ENCODE measurements around the gene UPF3A.
A peak's percentile ranks its signal among the peaks of the same experiment; 100 is the strongest.
"Not testable (repeated sequence)": the region's sequence is repeated elsewhere in the genome, so short reads cannot be mapped to it uniquely, and the experiment has no call there.

UPF3A gene

GRCh38 chr13:114263578-114263977, 17.8 kb upstream of the UPF3A start:
- no peak for DNase-seq (ENCODE audit: extremely low read depth in 1 of 2, low read depth in 1 of 2)

- DNase-seq (ENCODE audit: extremely low read depth in 1 of 2, low read depth in 1 of 2), result not testable (repeated sequence)
Measured at GRCh38 chr13:114264313-114264712, 17.1 kb upstream of the UPF3A start.

- no peak for DNase-seq (ENCODE audit: extremely low read depth in 1 of 2, low read depth in 1 of 2)
Measured at GRCh38 chr13:114264886-114265611, 16.4 kb upstream of the UPF3A start.

DNA sequence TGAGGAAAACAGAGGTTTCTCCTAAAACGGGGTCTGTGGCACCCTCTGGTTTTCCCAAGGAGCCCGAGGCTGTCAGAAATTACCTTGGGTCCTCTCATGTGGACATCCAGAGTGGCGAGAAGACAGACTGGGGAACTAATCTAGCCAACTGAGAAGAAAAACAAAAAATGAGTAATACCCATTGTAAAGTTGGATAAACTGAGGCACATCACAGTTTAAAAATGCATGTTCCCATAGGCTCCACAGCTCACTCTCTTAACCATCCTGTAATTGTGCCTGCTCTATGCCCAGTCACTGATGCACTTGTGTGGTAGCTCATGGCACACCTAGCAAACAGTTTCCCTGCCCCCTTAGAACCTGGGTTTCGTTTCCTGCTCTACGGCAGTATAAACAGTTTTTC, 15.2 kb upstream of the UPF3A start:
- no peak for DNase-seq (ENCODE audit: extremely low read depth in 1 of 2, low read depth in 1 of 2)

DNA sequence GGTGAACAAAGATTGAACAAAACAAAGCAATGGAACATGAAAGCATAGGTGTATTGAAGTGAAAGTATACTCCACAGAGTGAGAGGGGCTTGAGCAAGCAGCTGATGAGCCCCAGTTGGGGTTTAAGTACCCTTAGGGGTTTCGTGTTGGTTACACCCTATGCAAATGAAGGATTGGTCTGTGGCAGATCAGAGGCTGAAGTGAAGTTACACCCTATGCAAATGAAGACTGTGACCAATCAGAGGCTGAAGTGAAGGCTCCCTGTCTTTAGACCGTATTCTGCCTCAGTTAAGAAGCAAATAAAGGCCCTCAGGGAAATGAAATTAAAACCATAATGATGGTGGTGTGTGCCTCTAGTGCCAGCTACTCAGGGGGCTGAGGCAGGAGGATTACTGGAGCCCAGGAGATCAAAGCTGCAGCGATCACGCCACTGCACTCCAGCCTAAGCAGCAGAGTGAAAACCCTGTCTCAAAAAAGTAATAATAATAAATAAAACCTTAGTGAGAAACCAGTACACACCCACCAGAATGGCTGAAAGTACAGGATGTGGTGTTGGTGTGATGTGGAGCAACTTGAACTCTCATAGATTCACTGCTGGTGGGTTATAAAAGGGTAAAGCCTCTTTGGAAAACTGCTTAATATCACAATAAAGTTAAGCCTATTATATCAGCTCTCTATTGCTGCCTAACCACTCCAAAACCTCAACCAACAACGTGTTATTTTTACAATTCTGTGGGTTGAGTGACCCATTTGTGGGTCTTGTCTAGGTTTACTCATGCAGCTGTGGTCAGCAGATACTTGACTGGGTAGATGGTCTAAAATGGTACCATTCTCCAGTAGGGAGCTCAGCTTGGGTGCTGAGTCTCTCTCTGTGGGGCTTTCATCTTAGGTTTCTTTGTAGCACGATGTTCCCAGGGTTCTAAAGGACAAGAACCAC, 12.8 kb upstream of the UPF3A start:
- no peak for DNase-seq (ENCODE audit: extremely low read depth in 1 of 2, low read depth in 1 of 2)

- no peak for DNase-seq (ENCODE audit: extremely low read depth in 1 of 2, low read depth in 1 of 2)
Measured at GRCh38 chr13:114269281-114269770, 12.1 kb upstream of the UPF3A start.

DNA sequence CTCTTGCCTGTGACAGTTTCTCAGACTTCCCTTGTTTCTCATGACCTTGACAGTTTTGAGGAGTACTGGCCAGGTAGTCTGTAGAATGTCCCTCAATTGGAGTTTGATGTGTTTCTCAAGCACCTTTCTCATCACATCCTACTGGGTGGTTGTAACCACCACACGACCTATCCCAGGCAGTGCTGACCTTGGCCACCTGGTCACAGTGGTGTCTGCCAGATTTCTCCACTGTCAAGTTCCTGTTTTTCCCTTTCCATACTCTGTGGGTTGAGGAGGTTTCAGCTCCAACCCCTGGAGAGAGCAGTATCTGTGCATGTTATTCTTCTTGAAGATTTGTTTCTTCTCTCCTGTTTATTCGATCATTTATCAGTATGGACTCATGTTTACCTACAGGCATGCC, 8.4 kb upstream of the UPF3A start:
- DNase-seq (ENCODE audit: extremely low read depth in 1 of 2, low read depth in 1 of 2), result no peak

GRCh38 chr13:114275304-114275703, 6.1 kb upstream of the UPF3A start:
- no peak for DNase-seq (ENCODE audit: extremely low read depth in 1 of 2, low read depth in 1 of 2)

DNA sequence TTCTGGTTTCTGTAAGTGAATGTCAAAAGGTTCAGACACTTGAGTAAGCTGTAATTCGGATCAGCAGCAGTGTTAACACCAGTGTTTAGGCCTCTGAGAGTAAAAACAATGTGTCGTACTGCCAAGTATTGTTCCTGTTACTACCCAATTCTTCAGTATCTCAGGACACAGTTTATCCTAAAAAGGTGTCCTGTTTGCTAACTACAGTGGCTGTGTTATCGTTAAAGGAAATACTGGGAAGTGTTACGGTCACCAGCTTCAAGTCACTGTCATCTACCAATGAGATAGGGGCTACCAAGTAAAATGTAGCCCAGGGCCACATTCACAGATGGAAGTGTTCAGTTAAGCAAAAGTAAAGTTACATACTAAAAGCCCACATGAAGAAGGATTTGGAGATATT, 2.3 kb upstream of the UPF3A start:
- DNase-seq (ENCODE audit: extremely low read depth in 1 of 2, low read depth in 1 of 2), result no peak

GRCh38 chr13:114279758-114280355, 1.5 kb upstream of the UPF3A start:
- DNase-seq (ENCODE audit: extremely low read depth in 1 of 2, low read depth in 1 of 2), result no peak

DNA sequence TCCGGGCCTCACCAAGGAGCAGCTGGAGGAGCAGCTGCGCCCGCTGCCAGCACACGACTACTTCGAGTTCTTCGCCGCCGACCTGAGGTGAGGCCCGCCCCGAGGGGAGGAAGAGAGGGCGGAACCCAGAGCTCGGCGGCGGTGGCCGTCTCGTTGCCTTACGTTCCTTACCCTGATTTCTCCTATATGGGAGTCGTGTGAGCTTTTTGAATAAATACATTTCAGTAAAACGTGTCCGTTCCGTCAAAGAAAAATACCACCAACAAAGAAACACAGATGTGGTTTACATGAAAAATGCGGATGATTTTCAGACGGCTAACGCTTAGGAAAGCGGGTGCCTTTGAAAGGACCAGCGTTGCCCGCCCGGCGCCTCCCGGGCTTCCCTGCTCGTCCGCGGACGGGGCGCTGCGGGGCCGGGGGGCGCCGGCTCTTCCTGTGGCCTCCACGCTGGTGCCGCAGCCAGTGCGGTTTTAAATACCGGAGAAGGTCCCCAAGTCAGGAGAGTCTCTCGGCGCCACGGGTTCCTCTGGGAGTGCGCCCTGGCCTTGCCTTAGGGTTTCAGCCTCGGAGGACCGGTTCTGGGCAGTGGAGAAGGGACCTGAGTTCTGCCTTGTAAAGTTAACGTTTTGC, 755 bp downstream of the UPF3A start:
- DNase-seq (ENCODE audit: extremely low read depth in 1 of 2, low read depth in 1 of 2), result peak; percentile 34 to 48

- no peak for DNase-seq (ENCODE audit: extremely low read depth in 1 of 2, low read depth in 1 of 2)
Measured at GRCh38 chr13:114283576-114283975, 2.2 kb downstream of the UPF3A start.

DNA sequence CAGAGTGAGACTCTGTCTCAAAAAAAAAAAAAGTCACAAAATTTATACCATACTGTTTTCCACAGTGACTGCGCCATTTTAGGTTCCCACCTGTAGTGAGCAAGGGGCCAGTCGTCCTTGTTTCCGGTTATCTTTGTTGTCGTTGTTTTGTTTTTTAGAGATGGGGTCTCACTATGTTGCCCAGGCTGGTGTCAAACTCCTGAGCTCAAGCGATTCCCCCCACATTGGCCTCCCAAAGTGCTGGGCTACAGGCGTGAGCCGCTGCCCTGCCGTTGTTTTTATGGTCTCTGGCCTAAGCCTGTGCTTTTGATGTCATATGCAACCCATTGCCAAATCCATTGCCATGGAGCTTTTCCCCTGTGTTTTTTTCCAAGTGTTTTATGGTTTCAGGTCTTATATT, 3.3 kb downstream of the UPF3A start:
- no peak for DNase-seq (ENCODE audit: extremely low read depth in 1 of 2, low read depth in 1 of 2)

DNA sequence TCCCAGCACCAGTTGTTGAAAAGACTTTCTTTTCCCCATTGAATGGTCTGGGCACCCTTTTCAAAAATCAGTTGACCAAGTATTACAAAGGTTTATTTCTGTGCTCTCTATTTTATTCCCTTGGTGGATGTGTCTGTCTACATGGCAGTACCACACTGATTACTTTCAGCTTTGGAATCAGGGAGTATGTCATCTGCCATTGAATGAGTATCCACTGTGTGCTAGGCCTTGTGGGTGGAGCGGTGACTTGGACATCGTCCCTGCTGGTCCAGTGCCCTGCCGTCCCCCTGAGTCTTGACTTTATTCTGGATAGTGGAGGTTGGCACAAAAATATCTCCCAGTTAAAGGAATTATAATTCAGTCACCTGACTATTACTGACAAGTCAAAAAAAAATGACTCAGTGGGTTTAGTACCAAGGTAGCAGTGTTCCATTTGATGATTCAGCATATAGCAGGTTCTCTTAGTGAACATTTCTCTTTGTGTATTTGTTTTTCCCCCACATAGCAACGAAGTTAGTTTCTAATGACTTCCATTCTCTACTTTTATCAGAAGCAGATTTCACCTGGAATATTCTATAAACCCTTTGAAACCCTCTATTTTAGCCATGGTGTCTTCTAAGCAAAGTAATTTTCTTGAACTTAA, 3.9 kb downstream of the UPF3A start:
- DNase-seq (ENCODE audit: extremely low read depth in 1 of 2, low read depth in 1 of 2), result no peak

DNA sequence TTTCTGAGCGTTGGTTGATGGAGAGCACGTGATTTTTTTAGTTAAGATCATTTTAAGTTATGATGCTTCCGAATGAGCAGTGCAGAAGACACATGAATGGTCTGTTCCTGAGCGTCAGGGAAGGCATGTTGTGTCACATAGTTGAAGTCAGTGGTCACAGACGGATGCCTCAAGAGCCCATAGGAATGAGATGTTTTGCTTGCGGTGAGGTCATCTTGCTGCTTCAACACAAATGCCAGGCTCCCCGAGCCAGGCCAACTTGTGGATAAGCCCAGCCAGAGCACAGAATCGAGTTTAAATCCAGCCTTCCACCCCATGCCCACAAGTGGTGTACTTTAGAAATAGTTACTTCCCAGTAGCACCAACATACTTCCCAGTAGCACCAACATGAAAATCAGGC, 5.4 kb downstream of the UPF3A start:
- no peak for DNase-seq (ENCODE audit: extremely low read depth in 1 of 2, low read depth in 1 of 2)

GRCh38 chr13:114288157-114288591, 6.8 kb downstream of the UPF3A start:
- DNase-seq (ENCODE audit: extremely low read depth in 1 of 2, low read depth in 1 of 2), result no peak

GRCh38 chr13:114296448-114296847, 15.0 kb downstream of the UPF3A start:
- DNase-seq (ENCODE audit: extremely low read depth in 1 of 2, low read depth in 1 of 2), result no peak

DNA sequence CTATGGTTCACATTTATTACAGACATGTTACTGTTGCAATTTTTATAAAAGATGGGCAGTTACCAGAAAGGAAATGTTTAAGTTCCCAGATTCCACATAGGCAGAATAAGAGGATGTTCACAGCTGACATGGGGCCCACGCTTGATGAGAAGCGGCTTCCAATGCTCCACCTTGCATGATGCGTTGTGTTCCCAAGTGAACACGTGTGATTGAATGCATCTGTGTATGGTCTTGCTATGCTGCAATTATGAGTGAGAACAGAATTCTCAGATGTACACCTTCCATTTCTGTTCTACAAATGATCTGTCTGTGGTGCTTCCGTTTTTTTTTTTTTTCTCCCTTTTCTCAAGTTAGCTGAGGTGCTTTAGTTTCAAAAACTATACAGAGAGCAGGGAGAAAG, 15.5 kb downstream of the UPF3A start:
- DNase-seq (ENCODE audit: extremely low read depth in 1 of 2, low read depth in 1 of 2), result no peak

- no peak for DNase-seq (ENCODE audit: extremely low read depth in 1 of 2, low read depth in 1 of 2)
Measured at GRCh38 chr13:114298866-114299265, 17.5 kb downstream of the UPF3A start.

- no peak for DNase-seq (ENCODE audit: extremely low read depth in 1 of 2, low read depth in 1 of 2)
Measured at GRCh38 chr13:114299604-114300305, 18.4 kb downstream of the UPF3A start.
